DOHH2 (cell line): ENCODE measurements around the gene KCNV2.

Source experiments
- H3F3A ChIP-seq: fragments of 200-600 bp; sonication (generic), shearing (Covaris generic); 2 replicates; pipeline ENCODE4 v1.6.0; 2016; ENCODE audit warnings: antibody characterized with exemption, mild to moderate bottlenecking; ENCODE audit not compliant: control insufficient read depth, insufficient read depth
- H3K27ac ChIP-seq: fragments of 200-600 bp; sonication (generic); 2 replicates; pipeline ENCODE4 v1.5.1; 2014; ENCODE audit warnings: low read depth, mild to moderate bottlenecking, low read length, moderate library complexity
- H3K27me3 ChIP-seq: fragments of 200-600 bp; sonication (generic); 2 replicates; pipeline ENCODE4 v1.6.1; 2014; ENCODE audit warnings: mild to moderate bottlenecking, low read length, mixed read lengths; ENCODE audit not compliant: control insufficient read depth
- H3K36me3 ChIP-seq: fragments of 200-600 bp; sonication (generic); 2 replicates; pipeline ENCODE4 v1.6.1; 2014; ENCODE audit warnings: mild to moderate bottlenecking, low read length, moderate library complexity, mixed read lengths; ENCODE audit not compliant: control insufficient read depth
- H3K4me1 ChIP-seq: fragments of 200-600 bp; sonication (generic); 2 replicates; pipeline ENCODE4 v1.6.1; 2014; ENCODE audit warnings: mild to moderate bottlenecking, low read length, mixed read lengths; ENCODE audit not compliant: control insufficient read depth
- H3K4me2 ChIP-seq: fragments of 200-600 bp; sonication (generic); 2 replicates; pipeline ENCODE4 v1.6.0; 2014; ENCODE audit warnings: mild to moderate bottlenecking, low read length, moderate library complexity
- H3K4me3 ChIP-seq: fragments of 200-600 bp; sonication (generic); 2 replicates; pipeline ENCODE4 v1.5.1; 2014; ENCODE audit warnings: mild to moderate bottlenecking, low read length, mixed read lengths
- H3K79me2 ChIP-seq: fragments of 200-600 bp; sonication (generic); 2 replicates; pipeline ENCODE4 v1.6.1; 2014; ENCODE audit warnings: mild to moderate bottlenecking, low read length, mixed read lengths; ENCODE audit not compliant: control insufficient read depth
- H3K9me2 ChIP-seq: fragments of 200-600 bp; sonication (generic); replicated peaks from 2 replicates; pipeline ENCODE4 v1.6.1; 2014; ENCODE audit warnings: mild to moderate bottlenecking, low read length, mixed read lengths; ENCODE audit not compliant: control insufficient read depth
- H3K9me3 ChIP-seq: fragments of 200-600 bp; sonication (generic); 2 replicates; pipeline ENCODE4 v1.6.1; 2014; ENCODE audit warnings: antibody characterized with exemption, low read length, mixed read lengths; ENCODE audit not compliant: control insufficient read depth, insufficient read depth
- H4K20me1 ChIP-seq: fragments of 200-600 bp; sonication (generic); 2 replicates; pipeline ENCODE4 v1.6.0; 2014; ENCODE audit warnings: low read depth, mild to moderate bottlenecking, antibody characterized with exemption, low read length, moderate library complexity; ENCODE audit not compliant: control insufficient read depth, insufficient read depth
- EZH2phosphoT487 ChIP-seq: fragments of 200-600 bp; sonication (generic); IDR thresholded peaks from 2 replicates; pipeline ENCODE4 v1.6.1; 2017; ENCODE audit warnings: borderline replicate concordance, mild to moderate bottlenecking, antibody characterized with exemption, low read length, moderate library complexity, mixed read lengths
- TF ChIP-seq, protein P1 (sequence below): fragments of 200-600 bp; sonication (generic); IDR thresholded peaks from one replicate; pipeline ENCODE4 v1.5.1; 2014; ENCODE audit warnings: antibody characterized with exemption, mild to moderate bottlenecking, low read depth, low read length; ENCODE audit not compliant: poor library complexity, severe bottlenecking

KCNV2 gene

DNA sequence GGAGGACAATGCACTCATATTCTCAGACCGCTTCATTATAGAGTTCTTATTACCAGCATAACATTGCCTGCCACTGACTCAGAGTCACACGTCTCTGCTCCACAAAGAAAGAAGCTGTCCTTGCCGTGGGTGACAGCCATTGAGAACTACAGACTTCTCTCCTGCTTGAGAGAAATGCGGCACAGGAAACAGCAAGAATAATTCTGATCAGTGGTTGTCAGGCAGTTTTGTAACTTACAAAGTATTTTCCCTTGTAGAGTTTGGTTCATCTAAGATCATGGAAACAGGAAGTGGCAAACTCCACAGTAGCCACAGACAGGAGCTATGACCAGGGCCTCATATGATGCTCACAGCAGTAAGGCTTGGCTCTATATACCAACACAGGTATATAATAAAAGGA lies 47.0 kb downstream of the KCNV2 start:
- Histone ChIP-seq H3K9me2 (no peaks in the 10 kb centered on the region), H3K27me3 (no peaks in the 10 kb centered on the region), H3F3A (no peaks in the 10 kb centered on the region), H3K4me2 (no peak overlapping the region), H4K20me1 (no peaks in the 10 kb centered on the region), H3K4me3 (no peak overlapping the region), H3K36me3 (peaks cover 50% of the 10 kb centered on the region), H3K9me3 (no peaks in the 10 kb centered on the region), H3K27ac (no peak overlapping the region), H3K79me2 (no peaks in the 10 kb centered on the region), H3K4me1 (peaks cover 7% of the 10 kb centered on the region)
- TF ChIP-seq, protein P1, sequence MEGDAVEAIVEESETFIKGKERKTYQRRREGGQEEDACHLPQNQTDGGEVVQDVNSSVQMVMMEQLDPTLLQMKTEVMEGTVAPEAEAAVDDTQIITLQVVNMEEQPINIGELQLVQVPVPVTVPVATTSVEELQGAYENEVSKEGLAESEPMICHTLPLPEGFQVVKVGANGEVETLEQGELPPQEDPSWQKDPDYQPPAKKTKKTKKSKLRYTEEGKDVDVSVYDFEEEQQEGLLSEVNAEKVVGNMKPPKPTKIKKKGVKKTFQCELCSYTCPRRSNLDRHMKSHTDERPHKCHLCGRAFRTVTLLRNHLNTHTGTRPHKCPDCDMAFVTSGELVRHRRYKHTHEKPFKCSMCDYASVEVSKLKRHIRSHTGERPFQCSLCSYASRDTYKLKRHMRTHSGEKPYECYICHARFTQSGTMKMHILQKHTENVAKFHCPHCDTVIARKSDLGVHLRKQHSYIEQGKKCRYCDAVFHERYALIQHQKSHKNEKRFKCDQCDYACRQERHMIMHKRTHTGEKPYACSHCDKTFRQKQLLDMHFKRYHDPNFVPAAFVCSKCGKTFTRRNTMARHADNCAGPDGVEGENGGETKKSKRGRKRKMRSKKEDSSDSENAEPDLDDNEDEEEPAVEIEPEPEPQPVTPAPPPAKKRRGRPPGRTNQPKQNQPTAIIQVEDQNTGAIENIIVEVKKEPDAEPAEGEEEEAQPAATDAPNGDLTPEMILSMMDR = no peak
- no peak for TF ChIP-seq EZH2phosphoT487

DNA sequence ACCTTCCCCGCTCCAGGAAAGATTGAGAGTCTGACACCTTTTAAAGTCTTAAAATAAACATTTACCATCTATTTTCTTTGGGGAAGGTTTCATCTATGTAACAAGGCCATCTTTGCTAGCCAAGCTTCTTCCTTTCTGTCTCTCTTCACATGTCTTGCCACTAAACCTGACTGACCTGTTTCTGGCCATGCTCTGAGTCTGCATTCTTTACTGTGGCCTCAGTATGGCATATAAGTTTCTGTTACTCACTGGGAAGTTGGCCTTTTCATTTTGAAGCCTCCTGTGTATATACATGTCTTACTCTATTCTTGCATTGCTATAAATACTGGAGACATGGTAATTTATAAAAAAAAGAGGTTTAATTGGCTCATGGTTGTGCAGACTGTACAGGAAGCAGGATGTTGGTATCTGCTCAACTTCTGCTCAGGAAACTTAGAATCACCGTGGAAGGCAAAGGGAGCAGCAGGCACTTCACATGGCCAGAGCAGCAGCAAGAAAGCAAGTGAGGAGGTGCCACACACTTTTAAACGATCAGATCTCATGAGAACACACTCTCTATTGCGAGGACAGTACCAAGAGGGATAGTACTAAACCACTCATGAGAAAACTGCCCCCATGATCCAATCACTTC lies 48.1 kb downstream of the KCNV2 start:
- H3F3A ChIP-seq = no peaks in the 10 kb centered on the region
- H3K27me3 ChIP-seq = no peaks in the 10 kb centered on the region
- H4K20me1 ChIP-seq = no peaks in the 10 kb centered on the region
- H3K79me2 ChIP-seq = no peaks in the 10 kb centered on the region
- peaks cover 7% of the 10 kb centered on the region for H3K4me1 ChIP-seq
- no peak overlapping the region for H3K4me3 ChIP-seq
- H3K36me3 ChIP-seq = peaks cover 48% of the 10 kb centered on the region
- H3K9me3 ChIP-seq = no peaks in the 10 kb centered on the region
- no peak overlapping the region for H3K4me2 ChIP-seq
- H3K9me2 ChIP-seq = no peaks in the 10 kb centered on the region
- H3K27ac ChIP-seq = no peak overlapping the region
- TF ChIP-seq, protein P1 = no peak
- TF ChIP-seq EZH2phosphoT487 = no peak

DNA sequence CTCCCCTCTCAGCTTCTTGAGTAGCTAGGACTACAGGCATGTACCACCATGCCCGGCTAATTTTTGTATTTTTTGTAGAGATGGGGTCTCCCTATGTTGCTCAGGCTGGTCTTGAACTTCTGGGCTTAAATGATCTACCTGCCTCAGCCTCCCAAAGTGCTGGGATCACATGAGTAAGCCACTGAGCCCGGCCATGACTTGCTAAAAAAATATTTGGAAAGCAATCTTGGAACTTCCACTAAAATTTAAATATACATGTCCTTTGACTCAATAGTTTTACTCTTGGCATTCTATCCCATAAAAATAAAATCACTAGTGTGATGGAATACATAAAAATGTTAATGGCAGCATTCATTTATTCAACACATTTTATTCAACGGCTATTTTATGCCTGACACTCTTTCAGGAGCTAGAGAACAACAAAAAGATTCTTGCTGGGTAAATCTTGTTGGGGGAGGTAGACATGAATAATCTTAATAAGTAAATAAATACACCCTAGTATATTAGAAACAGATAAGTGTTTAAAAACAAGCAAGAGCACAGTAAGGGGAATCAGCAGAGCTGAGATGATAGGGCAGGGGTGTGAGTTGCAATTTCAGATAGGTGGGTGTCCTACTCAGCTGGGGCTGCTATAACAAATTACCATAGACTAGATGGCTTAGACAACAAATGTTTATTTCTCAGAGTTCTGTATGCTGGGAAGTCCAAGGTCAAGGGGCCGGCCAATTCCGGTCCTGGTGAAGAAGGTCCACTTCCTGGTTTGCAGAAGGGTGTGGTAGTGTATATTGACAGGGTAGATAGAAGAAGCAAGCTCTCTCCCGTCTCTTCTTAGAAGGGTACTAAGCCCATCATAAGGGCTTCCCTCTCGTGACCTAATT lies 50.7 kb downstream of the KCNV2 start:
- Histone ChIP-seq H3K79me2 (no peaks in the 10 kb centered on the region), H3K9me2 (no peaks in the 10 kb centered on the region), H3K4me1 (no peaks in the 10 kb centered on the region), H3K27me3 (no peaks in the 10 kb centered on the region), H3K4me2 (no peak overlapping the region), H3K36me3 (peaks cover 63% of the 10 kb centered on the region), H3K9me3 (no peaks in the 10 kb centered on the region), H4K20me1 (no peaks in the 10 kb centered on the region), H3K27ac (no peak overlapping the region), H3F3A (no peaks in the 10 kb centered on the region), H3K4me3 (no peak overlapping the region)
- TF ChIP-seq, protein P1 = no peak
- TF ChIP-seq EZH2phosphoT487 = no peak
